ENCODE data around the gene ABTB1.
"Not testable (repeated sequence)": the region's sequence is repeated elsewhere in the genome, so short reads cannot be mapped to it uniquely, and the experiment has no call there.

The ABTB1 gene

DNA sequence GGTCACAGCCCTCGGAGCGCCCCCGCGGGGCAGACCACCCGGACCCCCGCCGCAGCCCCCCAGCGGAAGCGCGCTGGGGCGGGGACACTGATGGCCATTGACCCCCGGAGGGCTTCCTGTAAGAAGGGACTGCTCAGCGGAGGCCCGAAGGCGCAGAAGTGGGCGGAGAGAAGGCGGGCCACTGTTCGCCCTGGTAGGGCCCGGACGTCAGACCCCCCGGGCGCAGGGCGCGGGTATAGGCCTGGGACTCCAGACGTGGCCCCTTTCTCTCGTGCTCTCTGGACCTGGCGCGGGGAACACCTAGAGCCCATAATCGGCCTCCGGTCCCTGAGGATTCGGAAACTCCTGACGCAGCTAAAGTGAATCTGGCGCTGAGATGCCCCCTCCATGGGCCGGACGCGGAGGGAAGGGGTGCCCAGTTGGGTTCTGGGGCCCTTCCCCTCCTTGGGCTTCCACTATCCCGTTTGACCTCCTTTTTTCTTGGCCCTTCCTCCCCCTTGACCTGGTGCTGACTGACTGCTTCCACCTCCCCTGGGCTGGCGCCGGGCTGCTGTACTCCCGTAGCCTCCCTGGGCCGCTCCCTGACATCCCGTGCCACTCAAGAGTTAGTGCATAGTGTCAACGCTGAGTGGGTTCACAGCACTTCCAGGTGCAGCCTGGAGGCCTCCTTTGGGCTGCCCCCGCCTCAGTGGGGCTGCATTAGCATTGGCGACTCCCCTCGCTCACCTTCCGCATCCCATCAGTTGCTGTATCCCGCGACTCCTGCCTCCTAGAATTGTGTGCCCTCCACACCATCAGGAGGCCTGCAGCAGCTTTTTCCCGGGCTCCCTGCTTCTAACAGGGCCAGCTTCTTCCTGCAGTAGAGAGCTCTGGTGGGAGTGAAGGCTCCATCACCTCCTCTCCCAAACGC lies 694 bp downstream of the ABTB1 start:
- Mint-ChIP-seq H3K4me3 (peak overlapping the region; percentile 88), H3K27ac (peak overlapping the region; percentile 18), H3K27me3 (no peaks in the 10 kb centered on the region), H3K4me1 (peaks cover 19% of the 10 kb centered on the region), H3K36me3 (ENCODE audit: low read depth) (no peaks in the 10 kb centered on the region), H3K9me3 (no peaks in the 10 kb centered on the region)
- peak; percentile 45 for DNase-seq
- peak; percentile 37 for ATAC-seq

DNA sequence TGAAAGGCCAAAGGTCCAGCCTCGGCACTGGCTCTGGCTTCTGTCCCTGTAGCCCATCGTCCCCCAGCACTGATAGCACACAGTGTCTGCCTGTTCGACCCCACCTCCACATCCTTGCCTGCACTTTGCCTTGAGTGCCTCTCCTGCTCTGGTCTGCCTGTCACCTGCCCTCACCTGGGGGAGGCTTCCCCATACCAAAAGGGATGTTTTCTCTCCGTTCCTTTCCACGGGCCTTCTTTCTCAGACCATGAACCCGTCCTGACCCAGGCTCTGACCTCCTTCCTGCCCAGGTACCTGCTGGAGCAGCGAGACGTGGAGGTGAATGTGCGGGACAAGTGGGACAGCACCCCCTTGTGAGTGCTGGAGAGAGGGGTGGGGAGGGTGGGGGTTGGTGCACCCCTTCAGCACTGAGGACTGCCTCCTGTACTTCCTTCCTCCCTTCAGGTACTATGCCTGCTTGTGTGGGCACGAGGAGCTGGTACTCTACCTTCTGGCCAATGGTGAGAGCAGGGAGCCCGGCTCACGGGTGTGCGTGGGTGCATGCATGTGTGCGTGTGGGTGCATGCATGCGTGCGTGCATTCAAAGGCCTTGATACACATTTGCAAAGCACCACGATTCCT lies 1.5 kb downstream of the ABTB1 start:
- H3K4me3 Mint-ChIP-seq = peak overlapping the region; percentile 80
- no peaks in the 10 kb centered on the region for H3K9me3 Mint-ChIP-seq
- H3K36me3 Mint-ChIP-seq (ENCODE audit: low read depth) = no peaks in the 10 kb centered on the region
- no peak for ATAC-seq
- no peaks in the 10 kb centered on the region for H3K27me3 Mint-ChIP-seq
- H3K27ac Mint-ChIP-seq = no peak overlapping the region
- H3K4me1 Mint-ChIP-seq = peaks cover 19% of the 10 kb centered on the region
- DNase-seq = no peak

DNA sequence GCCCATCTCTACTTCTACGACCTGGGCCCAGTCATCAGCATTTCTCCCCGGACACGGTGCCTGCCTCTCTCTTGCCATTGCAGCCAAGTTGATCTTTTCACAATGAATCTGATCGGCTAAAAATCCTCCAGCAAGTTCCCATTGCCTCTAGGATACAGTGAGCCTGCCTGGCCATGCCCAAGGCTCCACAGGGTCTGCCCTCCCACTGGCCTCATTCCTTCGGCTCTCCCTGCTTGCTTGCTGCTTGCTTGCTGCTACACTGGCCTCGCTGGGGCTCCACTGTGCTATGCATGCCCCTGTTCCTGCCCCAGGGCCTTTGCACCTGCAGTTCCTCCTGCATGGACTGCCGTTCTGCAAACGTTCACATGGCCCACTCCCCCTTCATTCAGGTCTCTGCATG lies 2.0 kb downstream of the ABTB1 start:
- H3K36me3 Mint-ChIP-seq (ENCODE audit: low read depth) = no peaks in the 10 kb centered on the region
- peak overlapping the region; percentile 25 for H3K4me3 Mint-ChIP-seq
- H3K27me3 Mint-ChIP-seq = no peaks in the 10 kb centered on the region
- H3K9me3 Mint-ChIP-seq = no peaks in the 10 kb centered on the region
- no peak for ATAC-seq
- DNase-seq = no peak
- peaks cover 19% of the 10 kb centered on the region for H3K4me1 Mint-ChIP-seq
- H3K27ac Mint-ChIP-seq = no peak overlapping the region

DNA sequence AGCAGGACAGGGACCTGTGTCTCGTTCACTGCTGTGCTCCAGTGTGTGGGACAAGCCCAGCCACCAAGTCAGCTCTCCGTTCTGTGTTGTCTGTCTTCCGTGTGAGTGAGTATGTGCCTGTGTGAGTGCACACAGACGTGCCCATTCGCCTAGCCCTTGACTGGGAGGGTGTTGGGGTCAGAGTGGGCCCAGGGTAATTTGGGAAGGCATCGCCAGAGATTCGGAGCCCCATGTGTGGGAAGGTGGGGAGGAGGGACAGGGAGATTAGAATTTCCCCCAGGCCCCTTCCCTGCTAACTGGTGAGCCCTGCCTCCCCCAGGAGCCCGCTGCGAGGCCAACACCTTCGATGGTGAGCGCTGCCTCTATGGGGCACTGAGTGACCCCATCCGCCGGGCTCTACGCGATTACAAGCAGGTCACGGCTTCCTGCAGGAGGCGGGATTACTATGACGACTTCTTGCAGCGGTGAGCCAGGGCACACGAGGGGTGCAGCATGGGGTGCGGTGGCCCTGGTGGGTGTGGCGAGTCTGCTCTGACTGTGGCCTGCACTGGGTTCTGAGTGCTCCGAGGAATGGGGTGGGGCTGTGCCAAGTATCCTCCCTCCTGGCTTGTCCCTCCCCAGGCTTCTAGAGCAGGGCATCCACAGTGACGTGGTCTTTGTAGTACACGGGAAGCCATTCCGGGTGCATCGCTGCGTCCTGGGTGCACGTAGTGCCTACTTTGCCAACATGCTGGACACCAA lies 3.1 kb downstream of the ABTB1 start:
- H3K4me1 Mint-ChIP-seq = peaks cover 19% of the 10 kb centered on the region
- ATAC-seq (no peak), DNase-seq (no peak)
- no peaks in the 10 kb centered on the region for H3K9me3 Mint-ChIP-seq
- H3K27me3 Mint-ChIP-seq = no peaks in the 10 kb centered on the region
- no peak overlapping the region for H3K27ac Mint-ChIP-seq
- no peaks in the 10 kb centered on the region for H3K36me3 Mint-ChIP-seq (ENCODE audit: low read depth)
- H3K4me3 Mint-ChIP-seq = no peak overlapping the region

DNA sequence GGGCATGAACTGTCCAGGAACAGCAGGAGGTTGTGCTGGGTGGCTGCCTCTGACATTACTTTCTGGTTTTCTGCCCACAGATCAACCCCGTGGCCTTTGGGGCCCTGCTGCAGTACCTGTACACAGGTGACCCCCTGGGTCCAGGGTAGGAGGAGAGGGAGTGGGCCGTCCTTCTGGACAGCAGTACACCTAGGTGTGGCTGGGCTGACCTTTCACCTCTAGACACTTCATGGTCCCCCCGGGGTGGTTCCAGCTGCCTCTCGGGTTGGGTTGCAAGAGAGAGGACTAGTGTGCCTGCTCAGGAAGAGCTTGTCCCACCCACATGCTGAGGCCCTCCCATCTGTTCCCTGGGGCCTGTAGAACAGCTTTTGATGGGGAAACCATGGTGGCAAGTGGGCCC lies 3.7 kb downstream of the ABTB1 start:
- H3K9me3 Mint-ChIP-seq = no peaks in the 10 kb centered on the region
- no peak for ATAC-seq
- no peaks in the 10 kb centered on the region for H3K27me3 Mint-ChIP-seq
- no peak overlapping the region for H3K4me3 Mint-ChIP-seq
- no peak for DNase-seq
- peaks cover 19% of the 10 kb centered on the region for H3K4me1 Mint-ChIP-seq
- no peak overlapping the region for H3K27ac Mint-ChIP-seq
- H3K36me3 Mint-ChIP-seq (ENCODE audit: low read depth) = no peaks in the 10 kb centered on the region

DNA sequence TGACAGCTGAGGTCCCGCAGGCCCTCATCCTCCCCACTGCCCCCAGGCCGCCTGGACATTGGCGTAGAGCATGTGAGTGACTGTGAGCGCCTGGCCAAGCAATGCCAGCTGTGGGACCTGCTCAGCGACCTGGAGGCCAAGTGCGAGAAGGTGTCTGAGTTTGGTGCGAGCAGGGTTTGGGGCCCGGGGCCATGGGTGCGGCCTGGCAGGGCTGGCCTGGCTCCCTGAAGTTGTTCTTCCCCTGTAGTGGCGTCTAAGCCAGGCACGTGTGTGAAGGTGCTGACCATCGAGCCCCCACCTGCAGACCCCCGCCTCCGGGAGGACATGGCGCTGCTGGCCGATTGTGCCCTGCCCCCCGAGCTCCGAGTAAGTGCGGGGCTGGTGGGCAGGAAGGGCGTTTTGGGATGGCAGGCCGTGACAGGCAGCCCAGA lies 4.2 kb downstream of the ABTB1 start:
- ATAC-seq (no peak), DNase-seq (no peak)
- Mint-ChIP-seq H3K27me3 (no peaks in the 10 kb centered on the region), H3K4me1 (peaks cover 19% of the 10 kb centered on the region), H3K27ac (no peak overlapping the region), H3K9me3 (no peaks in the 10 kb centered on the region), H3K36me3 (ENCODE audit: low read depth) (no peaks in the 10 kb centered on the region), H3K4me3 (no peak overlapping the region)

DNA sequence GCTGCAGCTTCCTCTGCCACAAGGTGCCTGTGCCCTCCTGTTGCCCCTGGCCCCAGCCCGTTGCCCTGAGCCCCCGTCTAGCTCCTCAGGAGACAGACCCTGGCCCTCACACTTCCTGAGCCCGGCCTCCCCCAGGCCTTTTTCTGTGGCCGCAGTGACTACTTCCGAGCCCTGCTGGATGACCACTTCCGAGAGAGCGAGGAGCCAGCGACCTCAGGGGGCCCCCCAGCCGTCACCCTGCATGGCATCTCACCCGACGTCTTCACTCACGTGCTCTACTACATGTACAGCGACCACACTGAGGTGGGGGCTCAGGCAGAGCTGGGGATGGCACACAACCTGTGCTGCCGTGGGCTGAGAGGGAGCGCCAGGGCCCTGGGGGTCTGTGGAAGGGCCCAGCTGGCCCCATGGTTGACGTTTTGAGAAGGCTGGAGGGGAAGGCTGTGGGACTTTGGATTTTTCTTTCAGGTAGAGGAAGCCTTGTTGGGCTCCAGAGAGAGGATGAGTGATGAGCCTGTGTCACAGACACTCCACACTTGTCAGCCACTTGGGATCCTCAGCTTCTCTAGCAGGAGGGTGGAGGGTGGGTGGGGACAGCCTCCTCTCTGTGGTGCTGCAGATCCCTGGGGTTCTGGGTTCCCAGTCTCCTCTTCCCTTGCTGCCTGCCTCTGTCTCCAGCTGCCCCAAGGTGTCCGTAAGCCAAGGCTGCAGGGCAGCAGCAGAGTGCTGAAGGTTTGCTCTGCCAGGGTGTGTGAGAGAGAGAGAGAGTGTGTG lies 5.0 kb downstream of the ABTB1 start:
- Mint-ChIP-seq H3K27ac (no peak overlapping the region), H3K36me3 (ENCODE audit: low read depth) (no peaks in the 10 kb centered on the region), H3K4me1 (peaks cover 19% of the 10 kb centered on the region), H3K4me3 (no peak overlapping the region), H3K9me3 (no peaks in the 10 kb centered on the region), H3K27me3 (no peaks in the 10 kb centered on the region)
- ATAC-seq (no peak), DNase-seq (no peak)

DNA sequence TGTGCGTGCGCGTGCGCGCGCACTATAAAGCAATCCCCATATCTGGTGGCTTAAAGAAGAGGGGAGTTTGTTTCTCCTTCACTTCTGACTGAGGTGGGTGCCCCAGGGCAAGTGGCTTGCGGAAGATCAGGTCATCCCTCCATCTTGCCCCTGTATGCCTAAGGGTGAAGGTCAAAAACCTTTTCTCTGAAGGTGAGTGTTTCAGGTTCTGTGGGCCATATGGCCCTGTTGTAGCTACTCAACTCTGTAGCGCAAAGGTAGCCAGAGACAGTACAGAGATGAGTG lies 5.5 kb downstream of the ABTB1 start:
- no peak for ATAC-seq
- no peaks in the 10 kb centered on the region for H3K36me3 Mint-ChIP-seq (ENCODE audit: low read depth)
- DNase-seq = no peak
- H3K4me1 Mint-ChIP-seq = peaks cover 19% of the 10 kb centered on the region
- H3K27me3 Mint-ChIP-seq = no peaks in the 10 kb centered on the region
- no peak overlapping the region for H3K27ac Mint-ChIP-seq
- H3K9me3 Mint-ChIP-seq = no peaks in the 10 kb centered on the region
- H3K4me3 Mint-ChIP-seq = no peak overlapping the region

DNA sequence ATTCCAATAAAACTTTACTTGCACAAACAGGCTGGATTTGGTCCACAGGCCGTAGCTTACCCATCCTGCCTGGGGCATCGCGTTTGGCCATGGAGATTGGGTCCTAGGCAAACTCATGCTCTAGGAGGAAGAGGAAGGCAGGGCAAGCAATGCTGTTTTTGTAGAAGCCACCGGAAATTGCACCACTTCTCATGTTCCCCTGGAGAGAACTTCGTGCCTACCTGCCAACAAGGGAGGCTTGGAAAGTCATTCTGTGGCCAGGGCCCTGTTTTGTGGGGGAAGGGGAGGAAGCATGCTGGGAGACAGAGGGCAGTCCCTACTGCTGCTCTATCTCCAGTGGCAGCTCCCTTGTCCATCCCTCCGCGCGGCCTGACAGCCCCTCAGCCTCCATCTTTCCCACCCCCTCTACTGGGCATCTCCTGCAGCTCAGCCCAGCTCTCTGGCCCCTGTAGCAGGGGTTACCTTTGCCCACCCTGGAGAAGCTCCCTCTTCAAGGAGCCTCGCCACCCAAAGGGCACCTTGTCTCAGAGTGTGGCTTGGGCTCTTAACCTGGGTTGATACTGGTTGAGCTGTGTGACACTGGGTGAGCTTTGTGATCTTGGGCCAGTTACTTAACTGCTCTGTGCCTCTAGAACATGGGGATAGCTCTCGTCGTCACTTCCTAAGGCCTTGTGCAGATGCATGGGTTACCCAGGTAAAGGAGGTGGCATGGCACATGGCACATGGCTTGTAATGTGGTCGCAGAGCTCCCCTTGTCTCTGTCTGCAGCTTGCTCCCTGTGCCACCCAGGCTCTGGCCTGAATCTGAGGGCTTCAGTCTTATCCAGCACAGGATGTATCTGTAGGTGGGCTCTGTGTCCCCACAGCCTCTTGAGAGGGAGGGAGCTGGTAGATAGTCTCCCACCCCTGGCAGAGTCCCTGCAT lies 6.1 kb downstream of the ABTB1 start:
- Mint-ChIP-seq H3K36me3 (ENCODE audit: low read depth) (no peaks in the 10 kb centered on the region), H3K4me1 (peaks cover 18% of the 10 kb centered on the region), H3K4me3 (no peak overlapping the region), H3K9me3 (no peaks in the 10 kb centered on the region), H3K27ac (no peak overlapping the region), H3K27me3 (no peaks in the 10 kb centered on the region)
- ATAC-seq (no peak), DNase-seq (no peak)

DNA sequence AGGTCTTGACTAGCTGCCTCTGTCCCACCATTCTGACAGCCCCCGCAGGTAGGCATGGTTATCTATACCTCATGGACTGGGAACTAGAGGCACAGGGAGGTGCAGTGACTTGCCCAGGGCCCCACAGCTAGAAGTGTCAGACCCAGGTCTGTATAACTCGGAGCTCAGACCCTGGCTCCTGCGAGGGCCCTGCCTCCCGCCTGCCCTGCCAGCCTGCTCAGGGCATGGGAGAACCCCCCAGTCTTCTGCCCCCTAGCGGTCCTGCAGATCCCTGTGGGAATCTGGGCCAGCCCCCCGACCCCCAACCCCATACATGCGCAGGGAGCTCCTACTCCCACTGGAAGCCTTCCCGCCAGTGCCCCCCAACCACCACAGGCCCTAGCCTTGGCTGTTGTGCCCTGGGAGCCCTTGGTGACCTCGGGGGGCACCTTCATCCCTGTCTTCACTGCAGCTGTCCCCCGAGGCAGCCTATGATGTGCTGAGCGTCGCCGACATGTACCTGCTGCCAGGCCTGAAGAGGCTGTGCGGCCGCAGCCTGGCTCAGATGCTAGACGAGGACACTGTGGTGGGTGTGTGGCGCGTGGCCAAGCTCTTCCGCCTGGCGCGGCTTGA lies 6.9 kb downstream of the ABTB1 start:
- no peak for ATAC-seq
- no peaks in the 10 kb centered on the region for H3K36me3 Mint-ChIP-seq (ENCODE audit: low read depth)
- no peaks in the 10 kb centered on the region for H3K9me3 Mint-ChIP-seq
- no peak overlapping the region for H3K4me3 Mint-ChIP-seq
- H3K27ac Mint-ChIP-seq = no peak overlapping the region
- no peaks in the 10 kb centered on the region for H3K27me3 Mint-ChIP-seq
- peaks cover 16% of the 10 kb centered on the region for H3K4me1 Mint-ChIP-seq
- DNase-seq = no peak

DNA sequence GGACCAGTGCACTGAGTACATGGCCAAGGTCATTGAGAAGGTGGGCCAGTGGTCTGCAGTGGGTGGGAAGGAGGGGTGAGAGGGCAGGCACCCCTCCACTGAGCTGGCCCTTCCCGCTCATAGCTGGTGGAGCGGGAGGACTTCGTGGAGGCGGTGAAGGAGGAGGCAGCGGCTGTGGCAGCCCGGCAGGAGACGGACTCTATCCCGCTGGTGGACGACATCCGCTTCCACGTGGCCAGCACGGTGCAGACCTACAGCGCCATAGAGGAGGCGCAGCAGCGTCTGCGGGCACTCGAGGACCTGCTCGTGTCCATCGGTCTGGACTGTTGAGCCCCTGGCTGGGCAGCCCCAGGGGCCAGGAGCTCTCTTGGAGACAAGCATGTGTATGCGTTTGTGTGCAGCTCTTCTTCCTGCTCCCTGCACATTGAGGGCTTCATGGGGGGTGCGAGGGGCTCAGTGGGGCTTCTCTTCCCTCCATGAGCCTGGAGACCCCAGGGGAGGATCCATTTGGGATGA lies 7.5 kb downstream of the ABTB1 start:
- ATAC-seq (no peak), DNase-seq (no peak)
- Mint-ChIP-seq H3K36me3 (ENCODE audit: low read depth) (no peaks in the 10 kb centered on the region), H3K9me3 (no peaks in the 10 kb centered on the region), H3K4me3 (no peak overlapping the region), H3K27ac (no peak overlapping the region), H3K27me3 (no peaks in the 10 kb centered on the region), H3K4me1 (peaks cover 13% of the 10 kb centered on the region)

DNA sequence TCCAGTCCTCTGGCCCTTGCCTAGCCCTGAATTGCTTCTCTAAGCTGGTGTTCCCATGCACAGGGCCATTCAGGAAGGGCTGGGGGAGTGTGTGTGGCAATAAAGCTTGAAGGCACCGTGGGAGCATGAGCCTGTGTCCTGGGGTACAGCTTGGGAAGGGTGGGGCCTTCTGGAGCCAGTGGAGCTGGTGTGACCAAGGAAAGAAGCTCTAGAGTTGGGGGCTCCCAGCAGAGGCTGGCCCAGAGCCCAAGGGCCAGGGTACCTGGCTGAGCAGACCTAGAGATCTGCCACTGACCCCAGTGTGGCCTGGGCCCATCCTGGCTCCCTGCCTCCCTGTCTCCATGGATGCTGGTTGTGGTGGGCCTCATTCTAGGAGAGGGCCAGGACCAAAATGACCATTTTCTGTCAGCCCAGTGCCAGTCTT lies 8.1 kb downstream of the ABTB1 start:
- peaks cover 13% of the 10 kb centered on the region for H3K4me1 Mint-ChIP-seq
- DNase-seq = no peak
- H3K9me3 Mint-ChIP-seq = no peaks in the 10 kb centered on the region
- ATAC-seq = no peak
- no peak overlapping the region for H3K27ac Mint-ChIP-seq
- no peaks in the 10 kb centered on the region for H3K36me3 Mint-ChIP-seq (ENCODE audit: low read depth)
- H3K4me3 Mint-ChIP-seq = no peak overlapping the region
- no peaks in the 10 kb centered on the region for H3K27me3 Mint-ChIP-seq

DNA sequence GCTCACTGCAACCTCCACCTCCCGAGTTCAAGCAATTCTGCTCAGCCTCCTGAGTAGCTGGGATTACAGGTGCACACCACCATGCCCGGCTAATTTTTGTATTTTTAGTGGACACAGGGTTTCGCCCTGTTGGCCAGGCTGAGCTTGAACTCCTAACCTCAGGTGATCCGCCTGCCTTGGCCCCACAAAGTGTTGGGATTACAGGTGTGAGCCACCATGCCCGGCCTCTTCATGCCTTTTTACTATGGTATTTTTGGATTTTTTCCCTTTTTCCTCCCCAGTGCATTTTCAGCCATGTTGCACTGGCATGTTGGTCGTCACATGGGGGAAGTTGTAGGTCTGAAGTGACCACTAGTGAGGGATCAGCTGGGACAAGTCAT lies 9.4 kb downstream of the ABTB1 start:
- H3K36me3 Mint-ChIP-seq (ENCODE audit: low read depth); DNase-seq; ATAC-seq; H3K4me3 Mint-ChIP-seq; H3K27me3 Mint-ChIP-seq; H3K9me3 Mint-ChIP-seq; H3K27ac Mint-ChIP-seq: not testable (repeated sequence)
- H3K4me1 Mint-ChIP-seq = peaks cover 13% of the 10 kb centered on the region

All from activated naive CD8-positive, alpha-beta T cell treated with anti-CD3 and anti-CD28 coated beads, Interleukin-2, amount 50 U/mL, for 24 hours (primary cell).